NCI-H510A (cell line): ENCODE data around the gene ALS2CL.
A peak's percentile ranks its signal among the peaks of the same experiment; 100 is the strongest.

Experiments used
- DNase-seq: peaks from one replicate; lab custom pipeline; 2025; lab: John Stamatoyannopoulos, UW

The ALS2CL gene

GRCh38 chr3:46632792-46633191, 60.7 kb downstream of the ALS2CL start:
- DNase-seq: no peak

DNA sequence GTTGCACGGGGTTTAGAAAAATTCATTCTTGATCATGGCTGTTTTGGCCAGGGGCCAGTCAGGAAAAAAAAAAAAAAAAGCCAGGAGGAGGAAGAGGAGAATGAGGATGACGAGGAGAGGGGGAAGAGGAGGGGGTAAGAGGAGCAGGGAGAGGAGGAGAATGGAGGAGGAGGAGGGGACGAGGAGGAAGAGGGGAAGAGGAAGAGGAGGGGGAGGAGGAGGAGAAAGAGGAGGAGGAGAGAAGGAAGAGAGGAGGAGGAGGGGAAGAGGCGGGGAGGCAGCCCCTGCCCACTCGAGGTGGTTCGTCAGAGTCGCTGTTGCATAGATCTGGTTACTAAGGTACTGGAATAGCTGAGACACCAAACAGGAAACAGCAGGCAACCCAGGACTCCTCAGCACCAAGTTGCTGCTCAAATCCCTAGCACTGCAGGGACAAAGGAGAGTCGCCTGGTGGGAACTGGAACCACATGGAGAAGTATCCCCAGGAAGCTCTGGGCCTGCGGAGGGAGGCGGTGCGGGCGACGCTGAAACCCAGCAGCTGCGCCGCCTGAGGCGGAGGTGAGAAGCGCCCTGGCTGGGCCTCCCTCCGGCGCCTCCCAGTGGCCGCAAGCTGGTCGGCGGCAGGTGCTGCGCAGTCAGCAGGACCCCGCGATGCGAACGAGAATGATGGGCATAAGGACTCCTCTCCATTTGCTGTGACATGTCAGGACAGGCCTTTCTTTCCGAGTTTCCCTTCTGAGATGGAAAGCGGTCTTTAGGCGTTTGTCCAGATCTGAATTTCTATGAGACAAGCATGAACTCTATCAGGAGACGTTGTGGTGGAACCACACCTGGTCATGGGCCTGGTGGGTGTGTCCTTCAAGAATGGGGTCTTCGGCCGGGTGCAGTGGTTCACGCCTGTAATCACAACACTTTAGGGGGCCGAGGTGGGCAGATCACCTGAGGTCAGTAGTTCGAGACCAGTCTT, 63.6 kb downstream of the ALS2CL start:
- peak; percentile 34 for DNase-seq

- DNase-seq: no peak
Measured at GRCh38 chr3:46628901-46629369, 64.5 kb downstream of the ALS2CL start.

DNA sequence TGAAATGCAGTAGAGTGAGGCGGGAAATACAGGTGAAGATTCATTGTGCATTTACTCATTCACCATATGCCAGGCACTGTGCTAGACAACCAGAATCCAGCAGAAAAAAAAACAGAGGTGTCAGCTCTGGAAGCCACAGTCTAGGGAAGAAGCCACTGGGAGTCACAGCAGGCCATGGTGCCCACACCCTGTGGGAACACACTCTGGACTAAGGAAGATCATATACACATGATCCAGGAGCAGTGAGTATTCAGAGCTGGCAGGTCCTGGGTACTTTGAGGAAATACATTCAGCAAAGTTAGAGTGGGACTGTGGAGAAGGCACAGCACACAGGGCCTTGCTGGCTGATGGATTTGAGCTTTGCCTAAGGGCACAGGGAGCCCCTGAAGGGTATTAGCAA, 66.4 kb downstream of the ALS2CL start:
- DNase-seq: no peak

GRCh38 chr3:46626039-46626438, 67.4 kb downstream of the ALS2CL start:
- no peak for DNase-seq

GRCh38 chr3:46624975-46625490, 68.4 kb downstream of the ALS2CL start:
- no peak for DNase-seq

DNA sequence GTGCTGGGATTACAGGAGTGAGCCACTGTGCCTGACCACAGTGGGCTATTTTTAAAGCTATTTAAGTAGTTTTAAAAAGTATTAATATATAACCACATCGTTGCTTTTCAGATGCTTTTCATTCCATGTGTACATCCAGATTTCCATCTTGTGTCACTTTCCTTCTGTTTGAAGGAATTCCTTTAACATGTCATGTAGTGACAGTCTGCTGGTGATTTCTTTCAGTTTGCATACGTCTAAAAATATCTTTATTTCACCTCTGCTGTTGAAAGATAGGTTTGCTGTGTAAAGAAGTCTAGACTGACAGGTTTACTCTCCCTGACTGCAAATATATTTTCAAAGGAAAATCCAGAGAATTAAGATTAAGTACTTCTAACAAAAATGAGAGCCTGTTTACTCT, 68.9 kb downstream of the ALS2CL start:
- DNase-seq: no peak

DNA sequence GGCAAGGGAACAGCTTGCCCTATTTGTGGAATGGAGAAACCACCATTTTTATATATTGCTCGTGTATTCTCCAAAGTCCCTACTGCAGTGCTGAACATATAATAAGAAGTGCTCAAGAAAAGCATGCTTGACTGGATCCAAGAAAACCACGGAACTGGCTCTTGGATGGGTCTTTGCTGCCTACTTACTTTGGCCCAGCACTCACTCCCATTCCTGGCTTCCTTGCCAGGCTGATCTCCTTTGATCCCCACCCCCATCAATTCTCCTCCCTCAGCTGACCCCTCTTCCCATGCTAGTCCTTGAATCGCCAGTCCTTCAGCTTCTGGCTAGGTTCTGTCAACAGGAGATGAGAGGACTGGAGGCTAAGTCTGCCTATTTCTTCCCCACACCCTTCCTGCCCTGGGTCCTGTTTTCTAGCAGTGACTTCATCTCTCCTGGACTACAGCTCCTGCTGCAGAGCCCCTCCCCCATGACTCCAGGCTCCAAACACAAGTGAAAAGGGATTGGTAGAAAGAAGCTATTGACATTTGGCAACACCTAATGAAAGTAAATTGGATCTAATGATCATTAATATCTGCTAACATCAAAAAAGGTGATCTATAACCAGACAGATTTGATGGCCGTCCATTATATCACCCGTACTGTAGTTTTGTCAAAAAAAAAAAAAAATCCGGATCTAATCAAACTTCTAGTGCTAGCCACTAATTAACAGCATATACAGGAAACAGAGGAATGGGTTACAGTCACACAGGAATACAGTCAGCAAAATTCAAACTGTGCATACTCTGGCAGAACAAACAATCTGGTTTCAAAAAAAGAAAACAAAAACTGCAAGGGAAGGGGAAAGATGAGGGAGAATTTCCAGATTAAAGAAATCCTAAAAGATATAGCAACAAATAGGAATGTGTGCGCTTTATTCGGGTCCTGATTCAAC, 73.4 kb downstream of the ALS2CL start:
- DNase-seq: no peak
